HEK293 (cell line): ENCODE data around the gene DOK5.

Source experiments
- CTCF ChIA-PET: fragments of 350-600 bp; formaldehyde crosslinking; extraction: SDS; loops from one replicate; lab custom pipeline; 2021; ENCODE audit warnings: antibody characterized with exemption; lab: Yijun Ruan, JAX
- POLR2A ChIA-PET: fragments of 300-600 bp; formaldehyde crosslinking; extraction: SDS; loops from one replicate; lab custom pipeline; 2020; ENCODE audit warnings: antibody characterized with exemption, inconsistent platforms; lab: Yijun Ruan, JAX
- H3K27ac ChIP-seq: fragments of 200-500 bp; sonication (Bioruptor generic); 2 replicates; pipeline ENCODE4 v1.5.1; 2014; ENCODE audit warnings: low read depth, low read length, control low read depth, inconsistent platforms; ENCODE audit errors: extremely low read depth
- H3K36me3 ChIP-seq, 2 experiments: fragments of 200-500 bp in 1 of 2; sonication (Bioruptor generic) in 1 of 2; 1 replicate in 1 of 2; 2 replicates in 1 of 2; pipeline ENCODE4 v1.5.1; 2014 to 2017; ENCODE audit warnings: inconsistent platforms in 2 of 2, low read length in 2 of 2; ENCODE audit not compliant: control insufficient read depth in 2 of 2, insufficient read depth in 1 of 2
- H3K4me1 ChIP-seq: fragments of 200-500 bp; sonication (Bioruptor generic); 2 replicates; pipeline ENCODE4 v1.5.1; 2014; ENCODE audit warnings: mild to moderate bottlenecking, low read length, inconsistent platforms; ENCODE audit not compliant: control insufficient read depth, insufficient read depth
- H3K4me3 ChIP-seq: 2 replicates; pipeline ENCODE4 v1.5.1; 2011; ENCODE audit warnings: low read depth, mild to moderate bottlenecking, control low read depth, low read length, moderate library complexity
- H3K9me3 ChIP-seq: fragments of 200-500 bp; sonication (Bioruptor generic); 2 replicates; pipeline ENCODE4 v1.5.1; 2014; ENCODE audit warnings: low read depth, low read length, inconsistent platforms; ENCODE audit not compliant: control insufficient read depth, insufficient read depth
- KLF16 ChIP-seq: fragments of 450-650 bp; formaldehyde crosslinking; IDR thresholded peaks from 2 replicates; pipeline ENCODE4 v1.5.1; 2017; ENCODE audit warnings: missing biosample characterization, missing genetic modification characterization
- KLF7 ChIP-seq: fragments of 450-650 bp; formaldehyde crosslinking; IDR thresholded peaks from 2 replicates; pipeline ENCODE4 v1.5.1; 2016; ENCODE audit warnings: missing biosample characterization, missing genetic modification characterization, borderline replicate concordance
- OVOL3 ChIP-seq: fragments of 450-650 bp; formaldehyde crosslinking; IDR thresholded peaks from 2 replicates; pipeline ENCODE4 v1.5.1; 2016; ENCODE audit warnings: missing biosample characterization, missing genetic modification characterization
- REST ChIP-seq: fragments of 450-650 bp; formaldehyde crosslinking; IDR thresholded peaks from 2 replicates; pipeline ENCODE4 v1.5.1; 2016; ENCODE audit warnings: missing biosample characterization, missing genetic modification characterization
- ZNF112 ChIP-seq: fragments of 450-650 bp; formaldehyde crosslinking; IDR thresholded peaks from 2 replicates; pipeline ENCODE4 v1.5.0; 2017; ENCODE audit warnings: missing biosample characterization, missing genetic modification characterization
- ZNF133 ChIP-seq: fragments of 450-650 bp; formaldehyde crosslinking; IDR thresholded peaks from 2 replicates; pipeline ENCODE4 v1.5.1; 2016; ENCODE audit warnings: missing biosample characterization, missing genetic modification characterization
- ZNF138 ChIP-seq: fragments of 450-650 bp; formaldehyde crosslinking; IDR thresholded peaks from 2 replicates; pipeline ENCODE4 v1.5.1; 2016; ENCODE audit warnings: missing biosample characterization, missing genetic modification characterization, borderline replicate concordance
- ZNF223 ChIP-seq: fragments of 450-650 bp; formaldehyde crosslinking; IDR thresholded peaks from 2 replicates; pipeline ENCODE4 v1.5.1; 2016; ENCODE audit warnings: missing biosample characterization, missing genetic modification characterization
- ZNF274 ChIP-seq, 2 experiments: fragments of 200-500 bp in 1 of 2; fragments of 450-650 bp in 1 of 2; sonication (Bioruptor generic) in 1 of 2; formaldehyde crosslinking in 1 of 2; IDR thresholded peaks; 2 replicates each; pipeline versions ENCODE4 v1.5.1 to v1.6.1; 2014 to 2016; ENCODE audit warnings: borderline replicate concordance in 1 of 2, inconsistent platforms in 1 of 2, low read length in 1 of 2, missing biosample characterization in 1 of 2, missing genetic modification characterization in 1 of 2
- ZNF302 ChIP-seq: fragments of 450-650 bp; formaldehyde crosslinking; IDR thresholded peaks from 2 replicates; pipeline ENCODE4 v1.5.1; 2016; ENCODE audit warnings: missing biosample characterization, missing genetic modification characterization, low read depth
- ZNF449 ChIP-seq: fragments of 450-650 bp; formaldehyde crosslinking; IDR thresholded peaks from 2 replicates; pipeline ENCODE4 v1.5.1; 2017; ENCODE audit warnings: missing biosample characterization, mild to moderate bottlenecking, missing genetic modification characterization, moderate library complexity
- ZNF529 ChIP-seq: fragments of 450-650 bp; formaldehyde crosslinking; IDR thresholded peaks from 2 replicates; pipeline ENCODE4 v1.5.1; 2017; ENCODE audit warnings: missing genetic modification characterization, missing biosample characterization; ENCODE audit not compliant: insufficient replicate concordance
- ZNF629 ChIP-seq: fragments of 450-650 bp; formaldehyde crosslinking; IDR thresholded peaks from 2 replicates; pipeline ENCODE4 v1.5.1; 2017; ENCODE audit warnings: missing biosample characterization, missing genetic modification characterization
- ZNF660 ChIP-seq: fragments of 450-650 bp; IDR thresholded peaks from 2 replicates; pipeline ENCODE4 v1.5.1; 2018; ENCODE audit warnings: missing biosample characterization, mild to moderate bottlenecking, missing genetic modification characterization
- ZNF76 ChIP-seq: fragments of 450-650 bp; formaldehyde crosslinking; IDR thresholded peaks from 2 replicates; pipeline ENCODE4; 2016; ENCODE audit warnings: low read depth, missing biosample characterization, missing genetic modification characterization, borderline replicate concordance
- ZNF791 ChIP-seq: fragments of 450-650 bp; formaldehyde crosslinking; IDR thresholded peaks from 2 replicates; pipeline ENCODE4 v1.5.1; 2016; ENCODE audit warnings: missing biosample characterization, missing genetic modification characterization
- ZSCAN23 ChIP-seq: fragments of 450-650 bp; formaldehyde crosslinking; IDR thresholded peaks from 2 replicates; pipeline ENCODE4 v1.5.1; 2016; ENCODE audit warnings: missing biosample characterization, missing genetic modification characterization
- TF ChIP-seq, protein P1 (sequence below): fragments of 450-650 bp; formaldehyde crosslinking; IDR thresholded peaks from 2 replicates; pipeline ENCODE4 v1.5.1; 2016; ENCODE audit warnings: missing biosample characterization, missing genetic modification characterization

Gene DOK5

DNA sequence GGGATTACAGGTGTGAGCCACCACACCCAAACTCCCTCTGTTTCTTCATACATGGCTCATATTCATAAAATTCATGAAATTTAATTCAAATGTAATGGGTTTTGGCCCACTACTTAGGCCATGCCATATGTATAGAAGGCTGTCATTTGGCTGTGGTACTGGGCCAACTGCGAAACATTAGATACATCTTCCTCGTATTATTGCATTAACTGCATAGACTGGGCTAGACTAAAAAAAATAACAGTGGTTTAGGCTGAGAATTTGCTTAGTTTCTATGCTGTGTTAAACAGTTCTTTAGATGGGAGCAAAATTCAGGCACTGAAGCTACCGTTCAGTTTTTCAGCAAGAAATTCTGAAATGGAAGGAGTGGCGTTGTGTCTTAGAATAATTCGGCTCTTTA is 133.6 kb downstream of the DOK5 start:
- Histone ChIP-seq H3K27ac (no peak overlapping the region), H3K36me3 (no peaks in the 10 kb centered on the region), H3K4me1 (no peaks in the 10 kb centered on the region), H3K4me3 (no peak overlapping the region), H3K9me3 (no peaks in the 10 kb centered on the region)
- POLR2A ChIA-PET, result no interaction called here
- CTCF ChIA-PET, result no interaction called here
- TF ChIP-seq ZNF138 (tag by site-specific recombination) (no peak), ZSCAN23 (tag by site-specific recombination) (no peak)
- TF ChIP-seq, all 188 proteins: peak for 0

- ChIA-PET POLR2A (no interaction called here), CTCF (interaction anchor here (0.6 kb wide), 1 partner anchor 508 kb away, joined by 4 read pairs; no protein-coding TSS in a partner anchor)
- Histone ChIP-seq H3K4me1 (no peaks in the 10 kb centered on the region), H3K27ac (no peak overlapping the region), H3K9me3 (no peaks in the 10 kb centered on the region), H3K4me3 (no peak overlapping the region), H3K36me3 (no peaks in the 10 kb centered on the region)
- TF ChIP-seq, protein P1, sequence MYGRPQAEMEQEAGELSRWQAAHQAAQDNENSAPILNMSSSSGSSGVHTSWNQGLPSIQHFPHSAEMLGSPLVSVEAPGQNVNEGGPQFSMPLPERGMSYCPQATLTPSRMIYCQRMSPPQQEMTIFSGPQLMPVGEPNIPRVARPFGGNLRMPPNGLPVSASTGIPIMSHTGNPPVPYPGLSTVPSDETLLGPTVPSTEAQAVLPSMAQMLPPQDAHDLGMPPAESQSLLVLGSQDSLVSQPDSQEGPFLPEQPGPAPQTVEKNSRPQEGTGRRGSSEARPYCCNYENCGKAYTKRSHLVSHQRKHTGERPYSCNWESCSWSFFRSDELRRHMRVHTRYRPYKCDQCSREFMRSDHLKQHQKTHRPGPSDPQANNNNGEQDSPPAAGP (tag by site-specific recombination), result no peak
- TF ChIP-seq ZNF529 (tag by site-specific recombination) (no peak), REST (tag by site-specific recombination) (no peak), ZNF791 (tag by site-specific recombination) (no peak), ZNF133 (no peak), ZNF449 (tag by site-specific recombination) (no peak), KLF7 (tag by site-specific recombination) (no peak), ZNF629 (no peak), KLF16 (no peak), ZNF302 (tag by site-specific recombination) (no peak)
These were observed 136.5 kb downstream of the DOK5 start for GRCh38 chr20:54611708-54612412.

- Histone ChIP-seq H3K4me3 (no peak overlapping the region), H3K27ac (no peak overlapping the region), H3K4me1 (no peaks in the 10 kb centered on the region), H3K36me3 (no peaks in the 10 kb centered on the region), H3K9me3 (no peaks in the 10 kb centered on the region)
- TF ChIP-seq OVOL3 (tag by site-specific recombination) (no peak), ZNF76 (tag by site-specific recombination) (no peak), ZNF274 (IDR thresholded peaks at IDR 0.05; ENCODE audit: low read length) (no peak), ZNF274 (tag by site-specific recombination; IDR thresholded peaks at IDR 0.05; ENCODE audit: borderline replicate concordance) (no peak), ZNF660 (tag by site-specific recombination) (no peak), ZNF112 (tag by site-specific recombination) (no peak), ZNF223 (no peak)
- ChIA-PET POLR2A (no interaction called here), CTCF (no interaction called here)
These were observed 143.0 kb downstream of the DOK5 start for GRCh38 chr20:54618412-54618811.
